HG02938 (cell line): ENCODE results near the gene KLC1.

Source experiments
- ATAC-seq: cut with Tn5 transposase; IDR thresholded peaks from one replicate; pipeline ENCODE4 v1.9.1; 2021; ENCODE audit warnings: mild to moderate bottlenecking, moderate library complexity; ENCODE audit not compliant: unreplicated experiment

KLC1 gene

DNA sequence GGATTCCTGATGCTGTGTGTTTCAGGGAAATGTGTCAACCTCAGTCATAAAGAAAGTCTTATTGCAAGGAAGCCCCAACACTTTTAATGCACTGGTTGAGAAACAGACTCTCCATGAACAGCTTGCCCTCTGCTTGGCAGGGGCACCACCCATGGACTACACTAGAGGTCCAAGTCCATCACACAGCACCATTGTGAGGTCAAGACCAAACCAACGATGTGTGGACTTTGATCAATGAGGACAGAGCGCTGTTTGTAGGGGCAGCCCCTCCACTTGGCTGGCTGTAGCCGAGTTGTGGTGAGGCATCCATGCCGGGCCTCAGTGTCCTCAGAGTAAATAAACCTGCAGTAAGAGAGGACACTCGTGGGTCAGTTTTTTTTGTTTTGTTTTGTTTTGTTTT is 116.4 kb downstream of the KLC1 start:
- no peak for ATAC-seq

DNA sequence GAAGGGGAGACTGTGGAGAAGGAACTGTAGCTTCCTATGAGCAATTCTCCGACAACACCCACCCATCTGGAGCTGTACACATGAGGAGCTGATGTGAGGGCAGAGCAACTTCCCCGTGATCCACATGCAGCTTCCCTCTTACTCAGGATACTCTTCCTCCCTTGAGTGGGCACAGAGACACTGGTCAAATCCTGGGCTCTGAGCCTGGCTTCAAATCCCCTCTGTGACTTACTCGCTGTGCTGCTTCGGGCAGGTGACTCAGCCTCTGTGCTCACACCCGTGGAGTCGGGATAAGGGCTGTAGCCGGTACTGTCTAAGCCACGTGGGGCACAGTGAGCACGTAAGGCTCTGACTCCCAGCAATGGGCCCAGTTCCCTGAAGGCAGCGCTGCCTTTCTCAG is 117.7 kb downstream of the KLC1 start:
- ATAC-seq: no peak

DNA sequence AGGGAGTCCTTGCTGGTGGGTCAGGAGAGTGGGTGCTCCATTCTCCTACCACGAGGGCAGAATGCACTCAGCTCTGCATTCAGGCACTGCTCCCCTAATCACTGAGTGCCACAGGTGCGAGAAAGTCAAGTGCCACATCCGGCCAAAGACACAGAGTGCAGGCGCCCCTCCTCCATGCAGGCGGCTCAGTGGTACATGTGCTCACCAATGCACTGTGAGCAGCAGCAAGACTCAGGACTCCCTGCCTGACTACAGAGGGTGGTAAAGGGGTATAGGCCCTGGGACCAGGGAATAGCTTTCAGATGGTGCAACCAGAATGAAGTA is 119.5 kb downstream of the KLC1 start:
- no peak for ATAC-seq

DNA sequence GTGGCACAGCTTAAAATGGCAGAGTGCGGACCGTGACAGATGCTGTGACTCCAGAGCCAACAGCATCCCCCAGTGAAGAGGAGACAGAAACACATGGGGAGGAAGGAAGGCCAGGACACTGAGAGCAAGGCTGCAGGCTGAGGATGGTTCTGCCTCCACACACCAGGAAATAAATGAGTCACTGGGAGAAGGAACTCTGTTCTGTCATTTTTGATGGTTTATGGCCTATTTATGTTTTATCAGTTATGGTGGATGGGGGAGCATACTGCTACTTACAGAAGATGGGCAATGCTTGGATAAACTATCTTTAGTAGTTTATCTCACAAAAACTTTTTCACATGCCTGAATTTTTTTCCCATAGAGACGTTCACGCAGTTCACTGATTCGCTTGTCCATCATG is 120.4 kb downstream of the KLC1 start:
- no peak for ATAC-seq

DNA sequence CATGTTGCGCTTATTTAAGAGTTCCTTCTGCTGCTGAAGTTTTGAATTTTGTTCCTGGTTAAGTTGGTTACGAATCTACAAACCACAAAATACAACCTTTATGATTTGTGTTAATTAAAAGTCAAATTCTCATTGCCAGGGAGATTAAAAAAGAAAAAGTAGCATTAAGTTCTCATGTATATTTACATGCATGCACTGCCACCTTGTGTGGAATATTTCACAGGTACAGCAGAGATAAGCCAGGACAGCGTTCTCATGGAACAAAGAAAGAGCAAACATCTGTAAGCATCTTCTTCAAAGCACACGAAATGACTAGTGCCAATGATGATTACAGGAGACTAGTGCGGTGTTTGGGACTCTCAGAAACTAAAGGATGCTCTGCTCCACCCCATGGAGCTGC is 120.8 kb downstream of the KLC1 start:
- no peak for ATAC-seq
